Left kidney (tissue), 2 donors: ENCODE data around the gene PKIG. TPM values are rescaled to one million over a fixed set of nuclear protein-coding genes. Genes with fewer than 3 reads are reported as not detected.

Experiments
- DNase-seq: peaks from one replicate; pipeline ENCODE4 v3.0.0-alpha.2; 2013
- polyA plus RNA-seq: library from polyadenylated mRNA; unstranded; fragments of 120-200 nt; gene quantifications from one replicate; pipeline ENCODE4 v1.2.1, GENCODE V29; 2013; ENCODE audit not compliant: insufficient read length

The PKIG gene
- polyA plus RNA-seq, 1 donor: 54.1 TPM

GRCh38 chr20:44659931-44660330 lies 77.6 kb downstream of the PKIG start:
- DNase-seq: no peak

- no peak for DNase-seq
Observed at GRCh38 chr20:44660581-44660980, 78.2 kb downstream of the PKIG start.

GRCh38 chr20:44662261-44662660 lies 79.9 kb downstream of the PKIG start:
- no peak for DNase-seq

GRCh38 chr20:44664131-44664530 lies 81.8 kb downstream of the PKIG start:
- no peak for DNase-seq

GRCh38 chr20:44666066-44666465 lies 83.7 kb downstream of the PKIG start:
- DNase-seq: no peak

Other genes with a start within 250 kb of the PKIG start
- gene R3HDML, start 245.5 kb upstream of the PKIG start, polyA plus RNA-seq: 0.73 TPM
- gene HNF4A, start 226.9 kb upstream of the PKIG start, polyA plus RNA-seq: 57.9 TPM
- gene TTPAL, start 106.7 kb upstream of the PKIG start, polyA plus RNA-seq: 15.7 TPM
- gene SERINC3, start 60.5 kb upstream of the PKIG start, polyA plus RNA-seq: 68.4 TPM
- gene ADA, start 69.1 kb downstream of the PKIG start, polyA plus RNA-seq: 6.5 TPM
- gene CCN5, start 132.8 kb downstream of the PKIG start, polyA plus RNA-seq: 0.28 TPM
- gene KCNK15, start 163.3 kb downstream of the PKIG start, polyA plus RNA-seq: 0.07 TPM
- gene RIMS4, start 228.0 kb downstream of the PKIG start, polyA plus RNA-seq: 0.52 TPM